GM21723 (cell line): ENCODE measurements around the gene SVOP.
"Not testable (repeated sequence)": the region's sequence is repeated elsewhere in the genome, so short reads cannot be mapped to it uniquely, and the experiment has no call there.

Experiments used
- ATAC-seq: cut with Tn5 transposase; IDR thresholded peaks from one replicate; pipeline ENCODE4 v1.9.1; 2021; ENCODE audit warnings: mild to moderate bottlenecking, moderate library complexity; ENCODE audit not compliant: unreplicated experiment

The SVOP gene

DNA sequence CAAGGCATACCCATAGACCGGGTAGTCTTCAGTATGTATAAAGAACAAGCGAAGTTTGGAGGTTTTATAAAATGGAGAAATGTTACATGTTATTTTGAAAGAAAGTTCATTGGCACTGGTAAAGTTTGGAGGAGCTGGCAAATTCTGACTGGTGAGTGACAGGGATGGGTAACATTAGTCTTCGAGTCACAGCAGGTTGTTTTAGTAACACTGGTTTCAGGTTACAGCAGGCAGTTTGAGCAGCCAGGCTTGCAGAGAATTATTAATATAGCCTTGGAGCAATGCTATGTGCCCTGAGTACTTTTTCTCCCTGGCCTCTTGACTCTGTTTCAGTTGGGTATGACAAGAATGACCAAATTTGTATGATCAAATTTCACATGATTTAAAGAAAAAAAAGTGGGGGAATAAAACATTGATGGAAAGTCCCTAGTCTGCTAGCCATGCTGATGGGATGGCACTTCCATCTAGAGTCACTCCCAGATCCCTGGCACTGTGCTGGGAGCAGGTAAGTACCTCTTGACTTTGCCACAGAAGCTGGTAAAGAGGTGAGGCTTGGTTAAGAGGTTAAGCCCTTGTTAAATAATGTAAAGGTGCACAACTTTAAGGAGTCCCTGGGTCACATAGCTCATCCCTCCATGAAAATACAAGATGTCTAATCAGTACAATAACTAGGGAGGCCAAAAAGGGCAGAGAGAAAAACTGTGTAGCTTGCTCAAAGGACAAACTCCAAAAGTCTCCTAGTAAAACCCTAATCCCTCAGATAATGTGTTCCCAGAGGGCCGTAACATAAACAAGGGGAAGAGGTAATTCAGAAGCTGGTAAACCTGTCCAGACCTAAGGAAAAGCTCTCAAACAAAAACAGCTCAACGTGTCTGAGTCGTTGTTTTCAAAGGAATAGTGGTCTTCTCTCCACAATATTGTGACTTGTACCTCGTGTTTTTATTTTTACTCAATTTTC lies 12.7 kb upstream of the SVOP start:
- ATAC-seq: no peak

DNA sequence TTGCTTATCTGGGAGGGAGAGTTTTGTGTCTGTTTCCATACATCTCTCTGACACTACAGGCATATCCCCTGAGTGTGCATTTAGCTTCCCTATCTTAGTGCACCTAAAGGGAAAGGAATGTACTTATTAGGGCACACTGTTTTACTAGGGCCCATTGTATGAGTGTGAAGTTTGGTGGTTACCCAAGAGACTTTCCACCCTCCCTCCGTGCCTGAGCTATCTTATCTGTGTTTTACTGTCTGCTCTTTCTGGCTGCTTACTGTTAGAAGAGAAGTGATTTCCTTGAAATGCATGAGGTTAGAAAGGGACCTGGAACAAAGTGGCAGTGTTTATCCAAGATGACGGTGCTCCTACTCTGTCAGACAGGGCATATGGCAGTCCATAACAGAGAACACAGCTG lies 8.5 kb upstream of the SVOP start:
- no peak for ATAC-seq

DNA sequence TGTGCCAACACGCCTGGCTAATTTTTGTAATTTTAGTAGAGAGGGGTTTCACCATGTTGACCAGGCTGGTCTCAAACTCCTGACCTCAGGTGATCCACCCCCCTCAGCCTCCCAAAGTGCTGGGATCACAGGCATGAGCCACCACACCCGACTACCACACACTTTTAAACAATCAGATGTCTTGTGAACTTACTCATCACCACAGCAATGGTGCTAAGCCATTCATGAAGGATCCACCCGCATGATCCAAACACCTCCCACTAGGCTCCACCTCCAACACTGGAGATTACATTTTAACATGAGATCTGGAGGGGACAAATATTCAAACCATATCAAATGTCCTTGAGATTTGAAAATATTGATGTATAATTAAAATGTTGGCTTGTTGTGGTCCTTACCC lies 7.8 kb upstream of the SVOP start:
- ATAC-seq: not testable (repeated sequence)

DNA sequence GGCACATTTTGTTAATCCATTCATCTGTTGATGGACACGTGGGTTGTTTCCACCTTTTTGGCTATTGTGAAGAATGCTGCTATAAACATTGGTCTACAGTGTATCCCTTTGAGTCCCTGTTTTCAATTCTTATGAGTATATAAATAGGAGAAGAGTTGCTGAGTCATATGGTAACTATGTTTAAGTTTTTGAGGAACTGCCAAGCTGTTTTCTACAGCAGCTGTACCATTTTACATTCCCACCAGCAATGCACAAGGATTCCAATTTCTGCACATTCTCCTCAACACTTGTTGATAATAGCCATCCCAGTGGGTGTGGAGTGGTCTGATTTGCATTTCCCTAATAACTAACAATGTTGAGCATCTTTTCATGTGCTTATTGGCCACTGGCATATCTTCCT lies 6.9 kb upstream of the SVOP start:
- no peak for ATAC-seq

DNA sequence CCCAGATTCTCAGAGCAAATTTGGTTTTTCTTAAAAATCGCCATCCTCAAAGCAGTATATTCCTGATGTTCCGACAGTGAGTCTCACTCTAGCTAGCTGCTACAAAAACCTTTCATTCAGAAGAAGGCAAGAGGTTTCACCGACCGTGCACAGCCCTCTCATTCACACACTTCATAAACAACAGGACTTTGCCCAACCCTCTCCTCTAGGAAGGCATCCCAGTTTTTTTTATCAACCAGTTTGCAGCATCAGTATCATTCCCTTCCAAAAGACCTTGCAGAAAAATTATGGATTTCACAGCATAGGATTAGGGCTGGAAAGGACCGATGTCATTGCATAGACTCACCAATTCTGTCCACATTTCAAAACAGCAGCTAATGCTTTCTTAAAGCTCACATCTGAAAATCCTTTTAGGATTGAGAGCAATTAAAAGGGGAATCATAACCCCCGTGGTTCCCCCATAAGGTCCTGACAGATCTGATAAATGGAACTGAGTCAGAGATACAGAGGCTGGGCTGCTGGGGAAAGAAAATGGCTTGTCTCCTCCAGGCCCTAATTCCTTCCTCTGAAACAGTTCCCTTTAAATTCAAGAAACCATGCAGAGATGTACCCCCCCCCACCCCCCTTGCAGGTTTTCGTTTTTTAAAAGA lies 597 bp downstream of the SVOP start:
- ATAC-seq: no peak

DNA sequence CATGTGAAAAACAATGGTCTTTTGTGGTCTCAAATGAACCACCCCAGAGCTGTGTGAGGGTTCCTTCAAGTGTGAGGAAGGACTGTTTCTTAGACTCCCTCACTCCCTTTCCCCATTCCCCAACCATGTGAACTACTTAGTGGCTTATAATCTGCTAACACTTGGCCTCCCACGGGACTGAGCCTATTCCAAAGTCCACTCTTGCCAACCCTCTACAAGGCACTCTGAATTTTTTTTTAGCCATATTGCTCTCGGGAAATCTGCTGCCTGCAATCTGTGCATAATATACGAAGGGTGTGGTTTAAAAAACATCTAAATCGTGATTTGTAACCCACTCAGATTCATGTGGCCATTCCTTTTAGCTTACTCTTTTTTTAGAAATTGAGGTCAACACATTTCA lies 2.6 kb downstream of the SVOP start:
- no peak for ATAC-seq

DNA sequence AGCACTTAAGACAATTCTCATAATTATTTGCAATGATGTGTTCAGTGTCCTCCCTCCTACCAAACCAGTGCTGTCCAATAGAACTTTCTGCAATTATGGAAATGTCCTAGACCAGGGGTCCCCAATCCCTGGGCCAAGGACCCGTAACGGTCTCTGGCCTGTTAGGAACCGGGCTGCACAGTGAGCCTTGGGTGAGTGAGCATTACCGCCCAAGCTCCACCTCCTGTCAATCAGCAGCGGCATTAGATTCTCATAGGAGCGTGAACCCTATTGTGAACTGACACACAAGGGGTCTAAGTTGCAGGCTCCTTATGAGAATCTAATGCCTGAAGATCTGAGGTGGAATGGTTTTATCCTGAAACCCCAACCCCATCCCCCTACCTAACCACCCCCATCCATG lies 3.9 kb downstream of the SVOP start:
- no peak for ATAC-seq

DNA sequence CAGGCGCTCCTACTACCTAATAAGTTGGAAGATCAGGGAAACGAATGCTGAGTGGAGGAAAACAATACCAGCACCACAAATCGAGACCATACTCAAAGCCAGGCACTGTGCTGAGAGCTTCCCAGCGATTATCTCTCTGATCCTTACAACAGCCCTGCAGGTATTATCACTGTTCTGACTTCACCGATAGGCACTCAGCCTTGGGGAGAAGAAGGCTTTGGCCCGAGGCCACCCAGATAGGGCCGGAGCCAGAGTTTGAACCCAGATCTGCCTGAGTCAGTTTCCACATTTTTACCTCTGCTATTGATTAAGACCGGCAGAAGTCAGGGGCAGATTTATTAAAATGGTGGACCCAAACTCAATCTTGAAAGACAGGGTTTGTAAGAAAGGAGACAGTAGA lies 4.9 kb downstream of the SVOP start:
- ATAC-seq: no peak

DNA sequence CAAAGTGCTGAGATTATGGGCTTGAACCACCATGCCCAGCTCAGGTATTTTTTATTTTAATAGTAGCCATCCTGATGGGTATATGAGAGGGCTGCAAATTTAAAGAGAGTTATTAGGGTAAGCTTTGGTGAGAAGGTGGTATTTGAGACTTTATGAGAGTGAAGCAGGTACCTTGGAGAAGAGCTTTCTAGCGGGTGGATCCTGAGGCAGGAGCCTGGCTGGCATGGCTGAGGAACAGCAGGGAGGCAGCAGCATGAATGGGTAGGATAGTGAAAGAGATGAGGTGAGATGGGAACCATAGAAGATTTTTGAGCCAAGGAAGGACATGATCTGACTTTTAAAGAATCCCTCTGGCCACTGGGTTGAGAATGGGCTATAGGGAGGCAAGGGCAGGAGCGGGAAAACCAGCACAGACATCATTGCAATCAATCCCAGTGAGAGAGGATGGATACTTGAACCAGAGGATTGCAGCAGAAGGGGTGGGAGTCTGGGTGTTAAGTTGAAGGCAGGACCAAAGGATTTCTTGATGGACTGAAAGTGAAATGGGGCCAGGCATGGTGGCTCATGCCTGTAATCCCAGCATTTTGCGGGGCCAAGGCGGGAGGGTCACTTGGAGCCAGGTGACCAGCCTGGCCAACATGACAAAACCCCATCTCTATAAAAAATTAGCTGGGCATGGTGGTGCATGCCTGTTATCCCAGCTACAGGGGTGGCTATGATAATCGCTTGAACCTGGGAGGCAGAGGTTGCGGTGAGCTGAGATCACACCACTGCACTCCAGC lies 5.7 kb downstream of the SVOP start:
- no peak for ATAC-seq

DNA sequence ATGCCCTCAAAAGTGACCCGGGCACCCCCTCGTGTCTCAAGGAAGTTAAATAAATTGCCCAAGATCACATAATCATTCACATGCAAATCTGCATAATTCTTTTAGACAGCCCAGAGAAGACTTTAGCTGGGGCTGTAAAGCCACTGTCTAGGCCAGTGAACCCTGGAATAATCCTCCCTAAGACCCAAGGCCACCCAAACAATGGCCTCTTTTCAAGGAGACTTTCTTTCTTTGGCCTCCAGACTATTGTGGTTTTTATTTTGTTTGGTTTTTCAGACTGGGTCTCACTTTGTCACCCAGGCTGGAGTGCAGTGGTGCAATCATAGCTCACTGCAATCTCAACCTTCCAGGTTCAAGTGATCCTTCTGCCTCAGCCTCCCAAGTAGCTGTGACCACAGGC lies 10.6 kb downstream of the SVOP start:
- ATAC-seq: no peak

DNA sequence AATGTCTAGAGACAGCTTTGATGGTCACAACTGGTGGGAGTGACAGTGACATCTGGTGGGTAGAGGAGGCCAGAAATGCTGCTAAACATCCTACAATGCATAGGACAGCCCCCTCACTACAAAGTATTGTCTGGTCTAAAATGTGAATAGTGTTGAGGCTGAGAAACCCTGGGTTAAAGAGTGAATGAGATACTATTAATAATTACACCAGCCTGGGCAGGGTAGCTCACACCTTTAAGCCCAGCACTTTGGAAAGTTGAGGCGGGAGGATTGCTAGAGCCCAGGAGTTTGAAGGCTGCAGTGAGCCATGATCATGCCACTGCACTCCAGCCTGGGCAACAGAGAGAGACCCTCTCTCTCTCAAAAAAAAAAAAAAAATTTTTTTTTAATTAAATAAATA lies 11.1 kb downstream of the SVOP start:
- no peak for ATAC-seq

DNA sequence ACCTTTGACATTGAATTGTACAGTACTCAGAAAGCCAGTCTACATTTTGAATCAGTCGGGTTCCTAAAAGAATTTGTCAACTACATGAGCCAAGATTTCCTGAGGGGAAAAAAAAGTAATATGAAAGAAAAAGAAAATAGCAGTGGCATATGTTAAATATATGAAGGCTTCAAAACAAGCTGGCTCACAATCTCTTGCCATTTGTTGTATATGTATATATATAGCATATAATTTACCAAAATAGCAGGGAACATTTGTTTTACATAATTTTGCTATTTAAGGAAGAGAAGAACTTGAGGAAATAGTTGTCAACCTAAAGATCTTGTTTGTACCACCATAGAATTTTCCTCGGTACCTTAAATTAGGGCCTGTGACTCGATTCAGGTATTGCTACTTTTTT lies 16.9 kb downstream of the SVOP start:
- no peak for ATAC-seq

DNA sequence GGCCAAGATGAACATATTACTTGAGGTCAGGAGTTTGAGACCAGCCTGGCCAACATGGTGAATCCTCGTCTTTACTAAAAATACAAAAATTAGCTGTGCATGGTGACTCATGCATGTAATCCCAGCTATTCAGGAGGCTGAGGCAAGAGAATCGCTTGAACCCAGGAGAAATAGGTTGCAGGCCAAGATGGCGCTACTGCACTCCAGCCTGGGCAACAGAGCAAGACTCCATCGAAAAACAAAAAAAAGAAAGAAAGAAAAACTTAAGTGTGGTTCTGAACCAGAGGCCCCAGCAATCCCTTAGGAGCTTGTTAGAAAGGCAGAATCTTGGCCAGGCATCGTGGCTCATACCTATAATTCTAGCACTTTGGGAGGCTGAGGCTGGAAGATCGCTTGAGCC lies 24.5 kb downstream of the SVOP start:
- no peak for ATAC-seq

DNA sequence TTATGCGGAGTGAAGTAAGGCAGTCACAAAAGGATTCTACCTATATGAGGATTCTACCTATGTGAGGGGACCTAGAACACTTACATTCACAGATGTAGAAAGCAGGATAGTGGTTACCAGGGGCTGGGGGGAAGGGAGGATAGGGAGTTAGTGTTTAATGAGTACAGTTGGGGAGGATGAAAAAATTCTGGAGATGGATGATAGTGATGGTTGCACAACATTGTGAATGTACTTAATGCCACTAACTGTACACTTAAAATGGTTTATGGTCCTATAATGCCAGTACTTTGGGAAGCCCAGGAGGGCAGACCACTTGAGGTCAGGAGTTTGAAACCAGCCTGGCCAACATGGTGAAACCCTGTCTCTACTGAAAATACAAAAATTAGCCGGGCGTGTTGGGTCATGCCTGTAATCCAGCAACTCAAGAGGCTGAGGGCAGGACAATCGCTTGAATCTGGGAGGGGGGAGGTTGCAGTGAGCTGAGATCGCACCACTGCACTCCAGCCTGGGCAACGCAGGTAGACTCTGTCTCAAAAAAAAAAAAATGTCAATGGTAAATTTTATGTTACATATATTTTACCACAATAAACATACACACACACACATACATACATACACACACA lies 25.4 kb downstream of the SVOP start:
- ATAC-seq: no peak

DNA sequence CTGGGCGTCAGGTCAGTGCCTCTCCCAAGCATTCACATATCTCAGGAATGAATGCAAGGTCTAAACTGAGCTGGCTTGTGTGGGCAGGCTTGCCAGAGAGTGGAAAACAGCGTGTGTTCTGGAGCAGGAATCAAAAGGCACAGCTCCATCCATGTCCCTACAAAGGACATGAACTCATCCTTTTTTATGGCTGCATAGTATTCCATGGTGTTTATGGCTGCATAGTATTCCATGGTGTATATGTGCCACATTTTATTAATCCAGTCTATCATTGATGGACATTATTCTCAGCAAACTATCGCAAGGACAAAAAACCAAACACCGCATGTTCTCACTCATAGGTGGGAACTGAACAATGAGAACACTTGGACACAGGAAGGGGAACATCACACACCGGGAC lies 30.8 kb downstream of the SVOP start:
- ATAC-seq: not testable (repeated sequence)

DNA sequence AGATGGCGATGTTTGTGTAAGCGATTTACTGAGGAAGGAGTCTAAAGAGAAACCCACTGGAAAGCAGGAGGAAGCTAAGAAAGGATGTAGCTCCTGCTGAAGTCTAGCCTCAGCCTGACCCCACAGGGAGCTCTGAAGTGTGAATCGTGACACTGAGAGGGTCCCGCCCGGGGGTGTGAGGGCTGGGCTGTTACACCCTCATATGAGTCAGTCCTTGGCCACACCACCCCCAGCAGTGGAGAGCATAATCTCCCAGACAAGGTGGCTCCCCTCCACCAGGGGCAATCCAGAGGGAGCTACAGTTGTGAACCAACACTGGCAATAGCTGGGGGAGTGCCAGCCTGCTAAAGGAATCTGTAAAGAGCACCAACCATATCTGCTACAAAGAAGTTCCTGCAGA lies 31.5 kb downstream of the SVOP start:
- ATAC-seq: no peak

DNA sequence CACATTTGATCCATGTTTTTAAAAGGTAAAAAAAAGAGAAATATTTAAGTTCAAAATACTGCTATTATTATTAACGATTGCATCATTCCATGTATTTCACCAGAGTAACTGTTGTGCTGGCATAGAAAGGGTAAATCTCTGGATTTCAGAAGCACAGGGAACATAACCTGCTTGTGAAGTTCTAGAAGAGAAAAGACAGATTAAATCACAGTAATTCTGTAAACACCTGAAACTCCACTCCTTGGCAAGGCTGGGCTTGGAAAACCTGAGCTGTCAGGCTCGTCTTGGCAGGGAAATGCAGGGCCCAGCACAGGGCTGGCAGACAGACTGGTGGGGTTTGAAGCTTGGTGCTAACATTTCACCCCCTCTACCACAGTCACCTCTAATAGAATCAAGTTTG lies 35.1 kb downstream of the SVOP start:
- no peak for ATAC-seq

DNA sequence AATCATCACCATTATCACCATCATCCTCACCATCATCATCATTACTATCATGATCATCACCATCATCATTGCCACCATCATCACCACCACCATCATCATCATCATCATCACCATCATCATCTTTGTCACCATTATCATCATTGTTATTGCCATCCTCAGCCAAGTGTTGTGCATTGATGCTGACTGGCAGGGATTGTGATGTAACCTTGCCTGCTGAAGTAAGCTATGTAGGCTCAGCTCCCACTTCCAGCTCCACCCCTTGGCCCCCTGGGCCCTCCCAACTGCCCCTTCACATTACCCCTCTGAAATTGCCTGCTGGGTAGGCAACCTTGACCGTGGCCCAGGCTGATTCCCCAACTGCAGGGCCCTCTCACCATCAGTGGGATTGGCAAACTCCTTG lies 37.6 kb downstream of the SVOP start:
- no peak for ATAC-seq

DNA sequence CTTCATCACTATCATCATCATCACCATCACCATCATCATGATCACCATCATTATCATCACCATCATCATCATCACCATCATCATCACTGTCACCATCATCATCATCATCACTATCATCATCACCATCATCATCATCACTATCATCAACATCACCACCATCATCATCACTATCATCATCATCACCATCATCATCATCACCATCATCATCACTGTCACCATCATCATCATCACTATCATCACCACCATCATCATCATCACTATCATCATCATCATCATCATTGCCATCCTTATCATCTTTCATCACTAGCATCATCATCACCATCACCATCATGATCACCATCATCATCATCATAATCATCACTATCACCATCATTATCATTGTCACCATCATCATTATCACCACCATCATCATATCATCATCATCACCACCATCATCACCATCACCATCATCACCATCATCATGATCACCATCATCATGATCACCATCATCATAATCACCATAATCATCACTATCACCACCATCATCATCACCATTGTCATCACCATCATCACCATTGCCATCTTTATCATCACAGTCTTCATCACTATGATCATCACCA lies 38.1 kb downstream of the SVOP start:
- no peak for ATAC-seq

DNA sequence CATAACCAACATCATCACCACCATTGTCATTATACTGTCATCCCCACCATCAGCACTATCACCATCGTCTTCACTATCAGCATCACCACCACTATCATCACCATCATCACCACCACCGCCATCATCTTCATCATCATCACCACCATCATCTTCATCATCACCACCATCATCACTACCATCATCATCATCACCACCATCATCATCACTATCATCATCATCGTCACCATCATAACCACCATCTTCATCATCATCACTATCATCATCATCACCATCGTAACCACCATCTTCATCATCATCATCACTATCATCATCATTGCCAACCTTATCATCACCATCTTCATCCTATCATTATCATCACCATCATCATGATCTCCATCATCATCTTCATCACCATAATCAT lies 39.0 kb downstream of the SVOP start:
- ATAC-seq: no peak
